Lung (tissue), 12 donors: ENCODE results near the gene SFTPB. TPM values are rescaled to one million over a fixed set of nuclear protein-coding genes. Genes with fewer than 3 reads are reported as not detected.

ENCODE experiments used
- ATAC-seq: fragments of 200-7000 bp; cut with Tn5 transposase; one replicate; pipeline ENCODE4 v1.9.1; 2020; ENCODE audit warnings: moderate number of reproducible peaks; ENCODE audit not compliant: insufficient read depth, low FRiP score
- DNase-seq, 3 donors: peaks; one replicate each; pipeline ENCODE4 v3.0.0-alpha.2; 2013 to 2017
- H3K27ac ChIP-seq, 2 donors: one replicate each; pipeline ENCODE4 v1.5.1; 2013; ENCODE audit warnings: mild to moderate bottlenecking in 2 of 2, moderate library complexity in 2 of 2, control low read depth in 1 of 2, inconsistent platforms in 1 of 2, low read depth in 1 of 2, low read length in 1 of 2
- H3K27me3 ChIP-seq, 3 donors: one replicate each; pipeline ENCODE4 v1.5.1; 2013; ENCODE audit warnings: low read length in 2 of 3; ENCODE audit not compliant: control insufficient read depth in 3 of 3, insufficient read depth in 3 of 3
- H3K36me3 ChIP-seq, 4 donors: one replicate each; pipeline ENCODE4 v1.5.1; 2013; ENCODE audit warnings: low read length in 4 of 4, mild to moderate bottlenecking in 1 of 4, moderate library complexity in 1 of 4; ENCODE audit not compliant: control insufficient read depth in 4 of 4, insufficient read depth in 4 of 4
- H3K4me1 ChIP-seq, 5 donors: one replicate each; pipeline ENCODE4 v1.5.1; 2013; ENCODE audit warnings: low read length in 5 of 5, mild to moderate bottlenecking in 2 of 5, moderate library complexity in 1 of 5; ENCODE audit not compliant: control insufficient read depth in 5 of 5, insufficient read depth in 5 of 5
- H3K4me3 ChIP-seq: one replicate; pipeline ENCODE4 v1.5.1; 2013; ENCODE audit warnings: mild to moderate bottlenecking, control low read depth, moderate library complexity
- H3K9ac ChIP-seq, 2 donors: one replicate each; pipeline ENCODE4 v1.5.1; 2013; ENCODE audit warnings: low read length in 2 of 2, control low read depth in 1 of 2; ENCODE audit not compliant: insufficient read depth in 1 of 2
- H3K9me3 ChIP-seq, 4 donors: one replicate each; pipeline ENCODE4 v1.5.1; 2013; ENCODE audit warnings: low read length in 3 of 4, mild to moderate bottlenecking in 1 of 4, moderate library complexity in 1 of 4; ENCODE audit not compliant: control insufficient read depth in 4 of 4, insufficient read depth in 3 of 4
- CTCF ChIP-seq: IDR thresholded peaks from 2 replicates; pipeline ENCODE4 v1.5.1; 2012; ENCODE audit warnings: mild to moderate bottlenecking; ENCODE audit errors: control extremely low read depth, extremely low read depth
- WGBS, 2 donors: extraction: QIAGEN DNeasy Blood & Tissue Kit; methylation state at CpG; one replicate each; pipeline ENCODE4 v1.1.7; 2013; 5-methylcytosine and 5-hydroxymethylcytosine counted together
- polyA plus RNA-seq, 2 donors: library from polyadenylated mRNA; stranded (reverse); fragments of 200-250 nt; gene quantifications; one replicate each; pipeline ENCODE4 v1.2.1, GENCODE V29; 2013
- total RNA-seq, 2 donors: library from RNA; depleted of rRNA in 1 of 2; stranded (reverse); fragments of >200 nt in 1 of 2; gene quantifications; one replicate each; pipeline ENCODE4 v1.2.1, GENCODE V29; 2014 to 2021
- donor health status: control.
- donor health status: control.
- donor health status: Bipolar disorder and iron deficiency.
- donor health status: healthy.
- donor health status: DM: yes; HTN: yes; CAD: no.

Gene SFTPB
- total and polyA plus RNA-seq, 4 donors, result 6,615 to 19,115 (median 13,690) TPM

- WGBS, 2 donors, result 37 to 51% methylated on average over 10 to 11 of the region's 11 CpGs
- Histone ChIP-seq H3K27me3 (no peaks in the 10 kb centered on the region), H3K27ac (peak overlapping the region in 1 of 2 donors; percentile 91), H3K4me1 (peaks cover 0 to 14% (median 0%) of the 10 kb centered on the region in 5 donors), H3K9ac (no peak overlapping the region), H3K36me3 (peaks cover 0 to 19% (median 2%) of the 10 kb centered on the region in 4 donors), H3K9me3 (no peaks in the 10 kb centered on the region), H3K4me3 (peak overlapping the region; percentile 50)
- no peak for TF ChIP-seq CTCF
- ATAC-seq, result no peak
- DNase-seq, result no peak
These were observed 1.3 kb downstream of the SFTPB start for GRCh38 chr2:85666435-85667316.

- peak overlapping the region; percentile 50 for H3K4me3 ChIP-seq
- H3K27ac ChIP-seq, result peak overlapping the region in 1 of 2 donors; percentile 91
- peaks cover 0 to 14% (median 0%) of the 10 kb centered on the region in 5 donors for H3K4me1 ChIP-seq
- no peaks in the 10 kb centered on the region for H3K9me3 ChIP-seq
- 75 to 88% methylated on average over 6 of the region's 6 CpGs for WGBS, 2 donors
- DNase-seq, result no peak
- no peak for TF ChIP-seq CTCF
- peaks cover 0 to 22% (median 2%) of the 10 kb centered on the region in 4 donors for H3K36me3 ChIP-seq
- H3K27me3 ChIP-seq, result no peaks in the 10 kb centered on the region
- peak overlapping the region in 1 of 2 donors; percentile 5 for H3K9ac ChIP-seq
- no peak for ATAC-seq
These were observed 2.0 kb downstream of the SFTPB start for GRCh38 chr2:85666016-85666415.

- peak overlapping the region; percentile 10 for H3K4me3 ChIP-seq
- ATAC-seq (no peak), DNase-seq (no peak)
- no peaks in the 10 kb centered on the region for H3K27me3 ChIP-seq
- peaks cover 0 to 23% (median 2%) of the 10 kb centered on the region in 4 donors for H3K36me3 ChIP-seq
- peak overlapping the region in 1 of 2 donors; percentile 5 for H3K9ac ChIP-seq
- H3K27ac ChIP-seq, result peak overlapping the region in 1 of 2 donors; percentile 91
- TF ChIP-seq CTCF, result no peak
- H3K4me1 ChIP-seq, result peaks cover 0 to 16% (median 0%) of the 10 kb centered on the region in 5 donors
- 72 to 89% methylated on average over 11 of the region's 11 CpGs for WGBS, 2 donors
- no peaks in the 10 kb centered on the region for H3K9me3 ChIP-seq
These were observed 2.6 kb downstream of the SFTPB start for GRCh38 chr2:85665264-85665937.
